GM12878 (cell line): ENCODE results near the gene GRK1. TPM values are rescaled to one million over a fixed set of nuclear protein-coding genes. Genes with fewer than 3 reads are reported as not detected.

Source experiments
- ATAC-seq: fragments of 200-7000 bp; cut with Tn5 transposase; 3 replicates; pipeline ENCODE4 v1.9.1; 2020; ENCODE audit warnings: mild to moderate bottlenecking, moderate library complexity
- BruUV-seq: library from RNA; stranded (reverse); fragments of 400-500 nt; replicated peaks from 2 replicates; lab custom pipeline; 2021; lab: Mats Ljungman, UMichigan
- CTCF ChIA-PET: fragments of 300-600 bp; sonication (Branson Sonifier 250); formaldehyde crosslinking; extraction: SDS; loops from one replicate; lab custom pipeline; 2021; ENCODE audit warnings: inconsistent platforms; lab: Yijun Ruan, JAX
- POLR2A ChIA-PET: fragments of 350-600 bp; formaldehyde crosslinking; extraction: SDS; loops from one replicate; lab custom pipeline; 2021; ENCODE audit warnings: inconsistent platforms; lab: Charles Lee
- RAD21 ChIA-PET: fragments of 300-600 bp; sonication (Branson Sonifier 250); formaldehyde crosslinking; loops from one replicate; lab custom pipeline; 2023; ENCODE audit warnings: antibody characterized with exemption; ENCODE audit not compliant: unreplicated experiment; lab: Charles Lee
- SMC1A ChIA-PET: fragments of 300-600 bp; sonication (Branson Sonifier 250); formaldehyde crosslinking; loops from one replicate; lab custom pipeline; 2023; ENCODE audit not compliant: unreplicated experiment, uncharacterized antibody; lab: Charles Lee
- DNase-seq: peaks from one replicate; pipeline ENCODE4 v3.0.0-alpha.2; 2011; ENCODE audit warnings: low read depth, low spot score
- FAIRE-seq: peaks from 3 replicates; lab custom pipeline; 2011; peaks lifted over from hg19 to GRCh38; lab: Jason Lieb, UNC
- H2AFZ ChIP-seq: 2 replicates; pipeline ENCODE4 v1.6.0; 2011; ENCODE audit warnings: low read depth, low read length, control low read depth; ENCODE audit not compliant: control insufficient read depth
- H3K27ac ChIP-seq: 2 replicates; pipeline ENCODE4 v1.5.1; 2011; ENCODE audit warnings: control low read depth; ENCODE audit not compliant: control insufficient read depth, insufficient read depth
- H3K27me3 ChIP-seq, 2 experiments: replicated peaks in 1 of 2; 2 replicates each; pipeline versions ENCODE4 v1.6.0 to v1.6.1; 2011; ENCODE audit warnings: low read length in 1 of 2; ENCODE audit not compliant: control insufficient read depth in 2 of 2, insufficient read depth in 2 of 2
- H3K36me3 ChIP-seq, 2 experiments: 2 replicates each; pipeline ENCODE4 v1.5.1; 2011; ENCODE audit warnings: low read length in 1 of 2; ENCODE audit not compliant: control insufficient read depth in 2 of 2, insufficient read depth in 2 of 2
- H3K4me1 ChIP-seq: 2 replicates; pipeline ENCODE4 v1.6.1; 2011; ENCODE audit warnings: mild to moderate bottlenecking, low read length, moderate library complexity, mixed read lengths; ENCODE audit not compliant: control insufficient read depth, insufficient read depth
- H3K4me2 ChIP-seq: 2 replicates; pipeline ENCODE4 v1.6.0; 2011; ENCODE audit warnings: control low read depth; ENCODE audit not compliant: control insufficient read depth, insufficient read depth
- H3K4me3 ChIP-seq: fragments of 200-600 bp; sonication (generic); 2 replicates; pipeline ENCODE4 v1.5.1; 2016
- H3K79me2 ChIP-seq: 2 replicates; pipeline ENCODE4 v1.6.0; 2011; ENCODE audit warnings: low read length; ENCODE audit not compliant: control insufficient read depth, insufficient read depth
- H3K9ac ChIP-seq: 2 replicates; pipeline ENCODE4 v1.8.0; 2011; ENCODE audit warnings: low read length, control low read depth, mixed read lengths; ENCODE audit not compliant: control insufficient read depth, insufficient read depth
- H3K9me3 ChIP-seq: replicated peaks from 3 replicates; pipeline ENCODE4 v1.5.1; 2011; ENCODE audit warnings: mild to moderate bottlenecking, low read length; ENCODE audit not compliant: control insufficient read depth, insufficient read depth
- H4K20me1 ChIP-seq: 2 replicates; pipeline ENCODE4 v1.6.0; 2011; ENCODE audit not compliant: control insufficient read depth, insufficient read depth
- ATF2 ChIP-seq: IDR thresholded peaks from 2 replicates; pipeline ENCODE4 v1.6.1; 2012; ENCODE audit warnings: low read length, inconsistent platforms
- BACH1 ChIP-seq: fragments of 450-650 bp; IDR thresholded peaks from 2 replicates; pipeline ENCODE4 v1.6.1; 2017; ENCODE audit warnings: mild to moderate bottlenecking, borderline replicate concordance
- CEBPB ChIP-seq, 2 experiments: fragments of 150-350 bp in 1 of 2; IDR thresholded peaks; 2 replicates each; pipeline ENCODE4 v1.6.1; 2012 to 2014; ENCODE audit warnings: low read depth in 2 of 2, low read length in 2 of 2, borderline replicate concordance in 1 of 2, inconsistent platforms in 1 of 2
- EED ChIP-seq: sonication (generic); IDR thresholded peaks from 2 replicates; pipeline ENCODE4 v1.6.1; 2016; ENCODE audit warnings: antibody characterized with exemption, low read depth
- HCFC1 ChIP-seq: fragments of 150-350 bp; IDR thresholded peaks from 2 replicates; pipeline ENCODE4 v1.6.1; 2014; ENCODE audit warnings: low read length
- KLF5 ChIP-seq: fragments of 450-650 bp; IDR thresholded peaks from 2 replicates; pipeline ENCODE4 v1.6.1; 2014; ENCODE audit warnings: mild to moderate bottlenecking; ENCODE audit not compliant: partially characterized antibody
- POLR2A ChIP-seq: IDR thresholded peaks from 2 replicates; pipeline ENCODE4 v1.6.1; 2011; ENCODE audit warnings: low read depth, mild to moderate bottlenecking, low read length
- PRDM15 ChIP-seq: fragments of 450-650 bp; formaldehyde crosslinking; IDR thresholded peaks from 2 replicates; pipeline ENCODE4 v1.4.0; 2020; ENCODE audit warnings: mild to moderate bottlenecking, moderate library complexity
- SPI1 ChIP-seq: IDR thresholded peaks from 2 replicates; pipeline ENCODE4 v1.6.1; 2011; ENCODE audit warnings: low read depth, mild to moderate bottlenecking, low read length, moderate library complexity, borderline replicate concordance; ENCODE audit not compliant: insufficient read depth
- STAT1 ChIP-seq: fragments of 450-650 bp; conservative IDR thresholded peaks from 2 replicates; pipeline ENCODE4 v1.6.1; 2014; ENCODE audit warnings: antibody characterized with exemption, mild to moderate bottlenecking
- ZBED1 ChIP-seq: IDR thresholded peaks from 2 replicates; pipeline ENCODE4 v1.6.1; 2016; ENCODE audit warnings: borderline replicate concordance
- ZBTB4 ChIP-seq: fragments of 450-650 bp; formaldehyde crosslinking; IDR thresholded peaks from 2 replicates; pipeline ENCODE4 v1.4.0; 2022; ENCODE audit warnings: mild to moderate bottlenecking, moderate library complexity
- WGBS: methylation state at CpG from one replicate; pipeline ENCODE4 v1.1.6; 2016; ENCODE audit warnings: low lambda C conversion rate; ENCODE audit not compliant: insufficient replicate concordance, insufficient coverage; ENCODE audit errors: missing lambda C conversion rate; 5-methylcytosine and 5-hydroxymethylcytosine counted together
- in situ Hi-C: fragments of 300-500 bp; cut with MboI; formaldehyde crosslinking; loops from 9 replicates; pipeline ENCODE4 v1.14.3; 2018; ENCODE audit warnings: mixed read lengths
- intact Hi-C: fragments of 100-400 bp; cut with micrococcal nuclease; formaldehyde crosslinking; loops from one replicate; pipeline ENCODE4 v1.14.2; 2022; ENCODE audit not compliant: unreplicated experiment
- polyA plus RNA-seq, 11 experiments: library from polyadenylated mRNA; depleted of rRNA in 4 of 11; unstranded in 6 of 11; stranded (reverse) in 5 of 11; fragments of >200 nt; fragmentation: Nextera tagmentation in 4 of 11; fragmentation: Illumina TruSeq in 1 of 11; extraction: Ambion mirVana in 4 of 11; extraction: Trizol in 1 of 11; gene quantifications; 1 replicate in 1 of 11; 2 replicates in 10 of 11; pipeline versions ENCODE4 v1.2.1 to v1.2.3, GENCODE V29; 2011 to 2016; ENCODE audit warnings: inconsistent platforms in 2 of 11, missing spikeins in 2 of 11, low read depth in 1 of 11
- total RNA-seq, 4 experiments: library from RNA; depleted of rRNA in 3 of 4; stranded (reverse); fragments of >200 nt in 3 of 4; fragmentation: Illumina TruSeq in 1 of 4; extraction: Trizol in 1 of 4; gene quantifications; 2 replicates each; pipeline versions ENCODE4 v1.2.1 to v1.2.3, GENCODE V29; 2013 to 2021
- TF ChIP-seq, protein P1 (sequence below): fragments of 450-650 bp; IDR thresholded peaks from 2 replicates; pipeline ENCODE4 v1.6.1; 2014; ENCODE audit warnings: mild to moderate bottlenecking

The GRK1 gene
- total and polyA plus RNA-seq, 10 of the 15 experiments (the other 5 are each of a cell fraction or from before 2014, with no cell fraction given), result under 0.01 to 0.04 TPM; not detected in 8

DNA sequence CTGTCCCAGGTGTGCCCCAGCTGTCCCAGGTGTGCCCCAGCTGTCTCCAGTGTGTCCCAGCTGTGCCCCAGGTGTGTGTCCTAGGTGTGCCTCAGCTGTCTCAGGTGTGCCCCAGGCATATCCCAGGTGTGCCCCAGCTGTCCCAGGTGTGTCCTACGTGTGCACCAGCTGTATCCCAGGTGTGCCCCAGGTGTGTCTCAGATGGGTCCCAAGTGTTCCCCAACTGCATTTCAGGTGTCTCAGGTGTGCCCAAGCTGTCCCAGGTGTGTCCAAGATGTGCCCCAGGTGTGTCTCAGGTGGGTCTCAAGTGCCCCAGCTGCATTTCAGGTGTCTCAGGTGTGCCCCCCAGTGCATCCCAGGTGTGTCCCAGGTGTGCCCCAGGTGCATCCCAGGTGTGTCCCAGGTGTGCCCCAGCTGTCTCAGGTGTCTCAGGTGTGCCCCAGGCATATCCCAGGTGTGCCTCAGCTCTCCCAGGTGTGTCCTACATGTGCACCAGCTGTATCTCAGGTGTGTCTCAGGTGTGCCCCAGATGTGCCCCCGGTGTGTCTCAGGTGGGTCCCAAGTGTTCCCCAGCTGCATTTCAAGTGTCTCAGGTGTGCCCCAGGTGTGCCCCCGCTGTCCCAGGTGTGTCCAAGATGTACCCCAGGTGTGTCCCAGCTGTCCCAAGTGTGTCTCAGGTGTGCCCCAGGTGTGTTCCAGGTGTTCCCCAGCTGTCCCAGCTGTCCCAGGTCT, 1.3 kb upstream of the GRK1 start:
- Histone ChIP-seq H3K4me1 (no peaks in the 10 kb centered on the region), H3K9me3 (no peaks in the 10 kb centered on the region; the same call in 2 of the 3 replicates), H3K4me3 (no peak overlapping the region), H3K36me3 (no peaks in the 10 kb centered on the region), H3K27me3 (no peaks in the 10 kb centered on the region), H4K20me1 (no peaks in the 10 kb centered on the region), H3K4me2 (no peak overlapping the region), H3K79me2 (no peaks in the 10 kb centered on the region), H3K9ac (no peak overlapping the region), H2AFZ (no peak overlapping the region), H3K27ac (no peak overlapping the region)
- ChIA-PET CTCF (no interaction called here), POLR2A (no interaction called here), SMC1A (no interaction called here), RAD21 (no interaction called here)
- intact Hi-C loops (no loop called here), in situ Hi-C loops (no loop called here)
- FAIRE-seq (no peak), ATAC-seq (no peak), DNase-seq (no peak)
- 42% methylated on average over 3 of the region's 3 CpGs for WGBS
- TF ChIP-seq, protein P1, sequence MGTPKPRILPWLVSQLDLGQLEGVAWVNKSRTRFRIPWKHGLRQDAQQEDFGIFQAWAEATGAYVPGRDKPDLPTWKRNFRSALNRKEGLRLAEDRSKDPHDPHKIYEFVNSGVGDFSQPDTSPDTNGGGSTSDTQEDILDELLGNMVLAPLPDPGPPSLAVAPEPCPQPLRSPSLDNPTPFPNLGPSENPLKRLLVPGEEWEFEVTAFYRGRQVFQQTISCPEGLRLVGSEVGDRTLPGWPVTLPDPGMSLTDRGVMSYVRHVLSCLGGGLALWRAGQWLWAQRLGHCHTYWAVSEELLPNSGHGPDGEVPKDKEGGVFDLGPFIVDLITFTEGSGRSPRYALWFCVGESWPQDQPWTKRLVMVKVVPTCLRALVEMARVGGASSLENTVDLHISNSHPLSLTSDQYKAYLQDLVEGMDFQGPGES, result no peak
- TF ChIP-seq EED, result no peak
- TF ChIP-seq ZBED1, result no peak
- no peak for TF ChIP-seq ZBTB4 (CRISPR knock-in tag)
- no peak for TF ChIP-seq ATF2
- TF ChIP-seq PRDM15 (CRISPR knock-in tag), result no peak
- TF ChIP-seq CEBPB (IDR thresholded peaks at IDR 0.05; ENCODE audit: borderline replicate concordance in 1 of 2, low read depth in 2 of 2, low read length in 2 of 2), result no peak
- TF ChIP-seq STAT1, result no peak
- no peak for TF ChIP-seq HCFC1
- TF ChIP-seq KLF5, result no peak
- no peak for TF ChIP-seq SPI1
- no peak for TF ChIP-seq BACH1
- TF ChIP-seq POLR2A, result no peak
- no TSS peak for BruUV-seq
